ENCODE data around the gene CHTOP.
"Not testable (repeated sequence)": the region's sequence is repeated elsewhere in the genome, so short reads cannot be mapped to it uniquely, and the experiment has no call there.

Gene CHTOP

GRCh38 chr1:153633754-153634665 is at the start of gene CHTOP:
Gene CHTOP (plus strand): TSS chr1:153634066. CDS start chr1:153636589, 2,523 bp downstream.
- DNase-seq, result peak; percentile 94

- no peak for DNase-seq
Observed at GRCh38 chr1:153585006-153585405, 48.9 kb upstream of the CHTOP start.

- DNase-seq, result no peak
Observed at GRCh38 chr1:153586347-153586746, 47.5 kb upstream of the CHTOP start.

GRCh38 chr1:153587314-153587713 is 46.6 kb upstream of the CHTOP start:
- DNase-seq, result no peak

- DNase-seq, result not testable (repeated sequence)
Observed at GRCh38 chr1:153588033-153588432, 45.8 kb upstream of the CHTOP start.

GRCh38 chr1:153588482-153588881 is 45.4 kb upstream of the CHTOP start:
- DNase-seq, result no peak

GRCh38 chr1:153592748-153593147 is 41.1 kb upstream of the CHTOP start:
- DNase-seq, result no peak

GRCh38 chr1:153597206-153597605 is 36.7 kb upstream of the CHTOP start:
- no peak for DNase-seq

GRCh38 chr1:153598309-153599172 is 35.3 kb upstream of the CHTOP start:
- DNase-seq, result peak; percentile 20

- DNase-seq, result no peak
Observed at GRCh38 chr1:153599847-153600246, 34.0 kb upstream of the CHTOP start.

- DNase-seq, result no peak
Observed at GRCh38 chr1:153602749-153603148, 31.1 kb upstream of the CHTOP start.

GRCh38 chr1:153606194-153606593 is 27.7 kb upstream of the CHTOP start:
- DNase-seq, result no peak

- no peak for DNase-seq
Observed at GRCh38 chr1:153607381-153607780, 26.5 kb upstream of the CHTOP start.

- no peak for DNase-seq
Observed at GRCh38 chr1:153608089-153608682, 25.7 kb upstream of the CHTOP start.

- DNase-seq, result no peak
Observed at GRCh38 chr1:153608742-153609584, 24.9 kb upstream of the CHTOP start.

GRCh38 chr1:153609585-153609907 is 24.3 kb upstream of the CHTOP start:
- no peak for DNase-seq

GRCh38 chr1:153610334-153610733 is 23.5 kb upstream of the CHTOP start:
- DNase-seq, result no peak

GRCh38 chr1:153610811-153611301 is 23.0 kb upstream of the CHTOP start:
- DNase-seq, result no peak

GRCh38 chr1:153611356-153611755 is 22.5 kb upstream of the CHTOP start:
- no peak for DNase-seq

- no peak for DNase-seq
Observed at GRCh38 chr1:153612111-153612754, 21.6 kb upstream of the CHTOP start.

GRCh38 chr1:153612755-153613331 is 21.0 kb upstream of the CHTOP start, which contains the start of gene S100A16:
Gene S100A16 (minus strand): TSS chr1:153613137. CDS start chr1:153608151, 4,986 bp downstream.
- DNase-seq, result no peak

Measured in CD4-positive, alpha-beta T cell treated with Interleukin-6 for 4 hours (primary cell).